ENCODE measurements around the gene NPTXR.

DNA sequence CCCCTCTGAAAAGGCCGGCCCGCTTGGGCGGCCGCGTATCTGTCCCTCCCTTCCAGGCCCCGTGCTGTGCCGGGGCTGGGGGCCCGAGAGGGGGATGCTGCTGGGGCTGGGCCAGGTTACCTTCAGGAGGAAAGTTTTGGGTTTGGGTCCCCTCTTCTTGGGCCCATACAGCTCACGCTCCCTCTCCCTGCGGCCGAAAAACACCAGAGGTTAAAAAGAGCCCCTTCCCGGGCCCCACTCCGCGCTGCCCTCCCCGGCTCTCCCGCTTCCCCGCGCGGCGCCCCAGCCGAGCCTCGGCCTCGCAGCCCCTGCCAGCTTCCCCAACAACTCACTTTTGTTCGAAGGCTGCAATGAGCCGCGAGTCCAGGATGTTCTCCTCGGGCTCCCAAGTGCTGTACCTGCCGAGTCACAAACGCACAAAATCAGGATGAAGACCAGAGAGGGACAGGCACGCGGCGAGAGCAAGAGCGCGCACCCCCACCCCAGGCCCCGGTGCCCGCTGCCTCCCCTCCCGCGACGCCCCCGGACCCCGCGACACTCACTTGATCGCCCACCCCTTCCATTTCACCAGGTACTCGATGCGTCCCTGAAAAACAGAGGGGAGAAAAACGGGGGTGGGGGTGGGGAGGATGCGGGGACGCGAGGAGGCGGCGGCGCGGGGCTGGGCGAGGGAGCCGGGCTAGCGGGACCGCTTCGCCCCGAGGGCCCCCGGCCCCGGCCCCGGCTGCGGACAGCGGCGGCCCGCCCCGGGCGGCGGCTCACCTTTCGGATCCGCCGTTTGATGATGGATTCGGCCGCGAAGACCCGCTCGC lies 27.7 kb upstream of the NPTXR start:
- TF ChIP-seq, protein P1, sequence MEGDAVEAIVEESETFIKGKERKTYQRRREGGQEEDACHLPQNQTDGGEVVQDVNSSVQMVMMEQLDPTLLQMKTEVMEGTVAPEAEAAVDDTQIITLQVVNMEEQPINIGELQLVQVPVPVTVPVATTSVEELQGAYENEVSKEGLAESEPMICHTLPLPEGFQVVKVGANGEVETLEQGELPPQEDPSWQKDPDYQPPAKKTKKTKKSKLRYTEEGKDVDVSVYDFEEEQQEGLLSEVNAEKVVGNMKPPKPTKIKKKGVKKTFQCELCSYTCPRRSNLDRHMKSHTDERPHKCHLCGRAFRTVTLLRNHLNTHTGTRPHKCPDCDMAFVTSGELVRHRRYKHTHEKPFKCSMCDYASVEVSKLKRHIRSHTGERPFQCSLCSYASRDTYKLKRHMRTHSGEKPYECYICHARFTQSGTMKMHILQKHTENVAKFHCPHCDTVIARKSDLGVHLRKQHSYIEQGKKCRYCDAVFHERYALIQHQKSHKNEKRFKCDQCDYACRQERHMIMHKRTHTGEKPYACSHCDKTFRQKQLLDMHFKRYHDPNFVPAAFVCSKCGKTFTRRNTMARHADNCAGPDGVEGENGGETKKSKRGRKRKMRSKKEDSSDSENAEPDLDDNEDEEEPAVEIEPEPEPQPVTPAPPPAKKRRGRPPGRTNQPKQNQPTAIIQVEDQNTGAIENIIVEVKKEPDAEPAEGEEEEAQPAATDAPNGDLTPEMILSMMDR (IDR thresholded peaks at IDR 0.05), result no peak
- TF ChIP-seq POLR2A (IDR thresholded peaks at IDR 0.05), result no peak

All from thyroid gland (tissue), 4 donors.